Fibroblast of skin of left quadriceps (primary cell): Measurements from ENCODE around the gene LIN7A.
A peak's percentile ranks its signal among the peaks of the same experiment; 100 is the strongest.
"Not testable (repeated sequence)": the region's sequence is repeated elsewhere in the genome, so short reads cannot be mapped to it uniquely, and the experiment has no call there.

Experiments used
- DNase-seq, 2 experiments: peaks; one replicate each; pipeline ENCODE4 v3.0.0-alpha.2; 2013; ENCODE audit warnings: low read depth in 2 of 2

LIN7A gene

GRCh38 chr12:80811957-80812708, 125.6 kb downstream of the LIN7A start:
- DNase-seq: no peak

GRCh38 chr12:80810874-80811273, 126.9 kb downstream of the LIN7A start:
- no peak for DNase-seq

DNA sequence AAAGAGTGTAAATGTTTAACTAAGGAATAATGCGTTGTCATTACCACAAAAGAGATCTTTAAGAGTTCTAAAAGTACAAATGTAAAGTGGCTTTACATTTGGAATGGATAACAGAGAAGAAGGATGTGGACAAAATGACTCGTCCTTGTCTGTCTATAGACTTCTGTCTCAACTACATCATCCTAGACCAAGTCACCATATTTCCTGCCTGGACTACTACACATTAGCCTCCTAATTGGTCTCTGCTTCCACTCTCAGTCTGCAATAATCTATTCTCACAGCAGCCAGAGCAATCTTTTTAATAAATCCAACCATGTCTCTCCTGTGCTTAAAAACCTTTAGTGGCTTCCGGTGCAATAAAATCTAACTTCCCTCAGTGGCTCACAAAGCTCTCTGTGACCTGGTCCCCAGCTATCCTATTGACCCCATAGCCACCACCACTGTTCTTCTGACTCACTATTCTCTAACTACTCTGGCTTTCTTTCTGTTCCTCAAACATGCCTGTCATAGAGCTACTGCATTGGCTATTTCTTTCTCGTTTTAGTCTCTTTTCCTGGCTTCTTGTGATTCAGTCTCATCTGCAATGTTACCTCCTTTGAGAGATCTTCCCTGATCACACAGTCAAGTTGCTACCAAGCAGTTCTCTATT, 130.0 kb downstream of the LIN7A start:
- DNase-seq: no peak

DNA sequence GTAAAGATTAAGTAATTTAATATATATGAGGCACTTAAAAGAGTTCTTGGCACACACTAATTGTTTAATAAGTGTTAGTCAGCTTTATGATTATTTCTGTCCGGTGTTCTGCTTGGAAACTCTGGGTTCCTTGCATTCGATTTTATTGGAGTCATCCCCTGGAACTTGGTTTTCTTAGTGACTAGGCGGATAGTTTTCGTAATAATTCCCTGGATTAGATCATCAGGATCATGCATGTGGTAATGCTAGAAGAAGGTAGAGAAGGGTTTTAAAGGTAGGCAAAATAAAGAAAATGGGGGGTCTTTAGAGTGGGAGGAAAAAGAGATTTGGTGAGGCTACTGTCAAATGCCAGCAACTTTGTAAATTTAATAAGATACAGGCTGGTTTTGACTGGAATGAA, 132.6 kb downstream of the LIN7A start:
- no peak for DNase-seq

GRCh38 chr12:80802652-80803400, 134.9 kb downstream of the LIN7A start:
- no peak for DNase-seq

GRCh38 chr12:80798281-80798680, 139.5 kb downstream of the LIN7A start:
- DNase-seq: no peak

DNA sequence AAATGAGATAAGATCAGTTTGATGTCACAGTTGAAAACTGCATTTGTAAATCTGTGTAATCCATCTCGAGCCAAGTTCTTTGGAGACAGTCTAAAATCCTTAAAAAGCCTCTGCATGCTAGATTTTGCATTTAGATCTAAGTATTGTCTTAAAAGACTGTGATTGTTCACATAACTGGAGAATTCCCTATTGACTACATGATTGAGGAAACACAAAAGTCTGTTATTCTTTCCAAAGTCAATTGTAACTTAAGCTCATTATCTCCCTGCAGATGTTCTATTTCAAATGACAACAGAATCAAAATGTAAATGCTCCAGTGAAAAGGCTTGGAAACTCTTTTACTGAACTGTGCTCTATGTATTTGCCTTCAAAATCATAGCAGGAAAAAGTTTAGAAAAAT, 143.2 kb downstream of the LIN7A start:
- no peak for DNase-seq

DNA sequence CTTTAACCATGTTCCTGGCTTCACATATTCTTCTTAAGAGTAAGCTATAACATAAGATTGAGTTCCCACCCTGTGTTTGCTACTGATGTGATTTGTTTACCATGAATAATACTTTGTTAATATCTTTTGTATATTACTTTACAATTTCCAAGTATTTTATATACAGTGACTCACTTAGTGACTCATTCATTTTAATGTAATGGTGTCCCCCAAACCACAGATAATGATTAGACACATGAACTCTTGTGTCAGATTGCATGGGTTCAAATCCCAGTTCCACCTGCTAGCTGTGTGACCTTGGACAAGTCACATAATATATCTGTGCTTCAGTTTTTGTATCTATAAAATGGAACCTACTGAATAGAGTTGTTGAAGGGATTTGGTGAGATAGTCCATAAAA, 144.9 kb downstream of the LIN7A start:
- no peak for DNase-seq

- DNase-seq: no peak
Measured at GRCh38 chr12:80791863-80792262, 145.9 kb downstream of the LIN7A start.

DNA sequence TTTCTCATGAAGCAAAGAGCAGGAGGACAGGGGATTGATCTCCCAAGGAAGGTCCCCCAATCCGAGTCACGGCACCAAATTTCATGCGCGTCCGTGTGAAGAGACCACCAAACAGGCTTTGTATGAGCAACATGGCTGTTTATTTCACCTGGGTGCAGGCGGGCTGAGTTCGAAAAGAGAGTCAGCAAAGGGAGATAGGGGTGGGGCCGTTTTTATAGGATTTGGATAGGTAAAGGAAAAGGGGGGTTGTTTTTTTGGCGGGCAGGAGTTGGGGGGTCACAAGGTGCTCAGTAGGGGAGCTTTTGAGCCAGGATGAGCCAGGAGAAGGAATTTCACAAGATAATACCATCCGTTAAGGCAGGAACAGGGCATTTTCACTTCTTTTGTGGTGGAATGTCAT, 149.3 kb downstream of the LIN7A start:
- not testable (repeated sequence) for DNase-seq

DNA sequence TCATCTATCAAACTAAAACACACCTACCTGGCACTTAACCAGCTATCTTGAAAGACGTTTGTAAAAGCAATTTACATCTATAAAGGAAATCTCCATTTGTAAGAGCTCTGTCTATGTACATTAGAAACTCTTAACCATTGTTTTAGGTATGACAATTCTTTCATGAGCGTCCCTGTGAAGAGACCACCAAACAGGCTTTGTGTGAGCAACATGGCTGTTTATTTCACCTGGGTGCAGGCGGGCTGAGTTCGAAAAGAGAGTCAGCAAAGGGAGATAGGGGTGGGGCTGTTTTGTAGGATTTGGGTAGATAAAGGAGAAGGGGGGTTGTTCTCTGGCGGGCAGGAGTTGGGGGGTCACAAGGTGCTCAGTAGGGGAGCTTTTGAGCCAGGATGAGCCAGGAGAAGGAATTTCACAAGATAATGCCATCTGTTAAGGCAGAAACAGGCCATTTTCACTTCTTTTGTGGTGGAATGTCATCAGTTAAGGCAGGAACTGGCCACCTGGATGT, 154.7 kb downstream of the LIN7A start:
- DNase-seq: not testable (repeated sequence)

DNA sequence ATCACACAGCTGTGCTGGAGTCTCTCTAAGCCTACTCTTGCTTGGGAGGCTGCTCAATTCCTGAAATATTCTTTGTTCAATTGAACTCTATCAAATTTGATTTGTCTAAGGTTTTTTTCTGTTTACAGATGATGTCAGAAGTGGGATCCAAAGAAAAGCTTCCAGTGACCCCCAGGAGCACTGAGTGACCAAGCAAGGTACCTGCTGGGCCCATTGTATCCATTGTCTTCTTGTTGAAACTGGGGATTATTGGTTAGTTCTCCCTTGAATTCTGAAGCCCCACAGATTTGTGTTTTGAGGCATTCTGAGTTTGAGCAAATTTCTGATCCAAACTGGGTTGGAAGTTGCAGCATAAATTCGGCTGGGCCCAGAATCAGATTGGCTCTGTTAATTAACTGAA, 156.4 kb downstream of the LIN7A start:
- no peak for DNase-seq

DNA sequence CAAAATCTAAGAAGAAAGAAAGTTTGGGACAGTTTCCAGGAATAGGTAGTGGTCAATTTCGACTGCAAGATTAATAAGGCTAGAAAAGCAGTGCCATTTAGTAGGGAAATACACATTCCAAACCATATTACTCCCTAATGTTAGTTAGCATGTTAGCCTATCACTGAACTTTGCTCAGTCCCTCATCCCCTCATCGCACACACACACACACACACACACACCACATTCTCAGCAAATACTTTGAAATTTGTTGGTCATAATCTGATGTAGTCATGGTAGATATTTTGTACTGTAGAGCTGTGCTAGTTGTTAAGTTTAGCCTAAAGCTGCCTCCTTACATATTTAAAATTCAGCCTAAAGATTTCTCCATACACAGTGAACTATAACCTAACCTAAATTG, 157.0 kb downstream of the LIN7A start:
- no peak for DNase-seq

DNA sequence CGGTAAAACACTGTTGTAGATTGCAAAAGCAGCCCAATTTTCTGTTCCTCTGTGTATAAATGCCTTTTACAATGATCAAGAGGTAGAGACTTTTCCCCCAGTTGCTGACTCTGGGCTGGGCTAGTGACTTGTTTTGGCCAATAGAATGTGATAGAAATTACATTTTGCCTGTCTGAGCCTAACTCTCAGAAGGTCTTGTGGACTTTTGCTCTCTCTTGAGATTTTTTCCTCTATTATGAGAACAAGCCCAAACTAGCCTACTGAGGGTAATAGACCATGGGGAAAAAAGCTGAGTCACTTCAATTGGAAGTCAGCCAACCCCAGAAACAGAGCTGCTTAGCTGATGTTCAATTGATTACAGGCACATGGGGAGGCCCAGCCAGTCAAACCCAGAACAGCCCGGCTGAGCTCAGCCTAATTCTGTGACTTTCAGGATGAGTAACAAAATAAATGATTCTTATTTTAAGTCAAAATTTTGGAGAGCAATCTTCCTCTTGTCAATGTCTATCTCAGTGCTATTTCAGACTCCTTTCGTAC, 159.7 kb downstream of the LIN7A start:
- peak; percentile 95 for DNase-seq

- DNase-seq: no peak
Measured at GRCh38 chr12:80777587-80777986, 160.1 kb downstream of the LIN7A start.

DNA sequence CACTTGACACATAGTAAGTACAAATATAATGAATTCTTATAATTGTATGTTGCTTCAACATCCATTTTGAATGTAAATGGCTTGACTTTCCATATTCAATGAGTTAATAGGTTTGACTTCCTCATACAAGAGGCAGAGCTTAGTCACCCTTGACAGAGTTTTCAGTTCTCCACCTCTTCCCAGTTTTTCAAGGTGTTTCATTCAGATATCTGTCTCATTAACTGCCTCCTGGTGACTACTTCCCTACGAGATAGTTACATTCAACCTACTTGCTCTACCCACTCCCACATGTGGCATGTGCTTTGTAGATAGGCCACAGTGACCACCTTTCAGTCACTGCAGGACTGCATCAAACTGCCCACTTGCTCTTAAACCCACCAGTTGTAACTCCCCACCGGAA, 161.0 kb downstream of the LIN7A start:
- DNase-seq: no peak

GRCh38 chr12:80770958-80771357, 166.8 kb downstream of the LIN7A start:
- no peak for DNase-seq

- DNase-seq: no peak
Measured at GRCh38 chr12:80769553-80770140, 168.1 kb downstream of the LIN7A start.

DNA sequence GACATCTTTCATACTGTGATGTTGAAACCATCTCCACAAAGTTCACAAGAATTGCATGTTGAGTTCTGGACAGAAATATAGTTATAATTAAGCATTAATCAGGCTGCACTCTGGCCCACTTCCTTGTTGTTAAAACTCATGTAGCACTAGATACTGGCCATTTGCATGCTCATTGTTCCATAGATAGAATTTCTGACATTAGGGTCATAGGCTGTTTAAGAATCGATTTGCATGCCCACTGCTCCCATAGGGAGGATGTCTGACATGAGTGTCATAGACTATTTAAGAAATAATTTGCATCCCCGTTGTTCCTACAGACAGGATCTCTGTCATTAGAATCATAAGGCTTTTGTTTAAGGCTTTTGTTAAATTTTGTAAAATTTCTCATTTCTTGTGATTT, 170.8 kb downstream of the LIN7A start:
- no peak for DNase-seq

GRCh38 chr12:80766210-80766609, 171.5 kb downstream of the LIN7A start:
- no peak for DNase-seq

- peak; percentile 38 to 47 for DNase-seq
Measured at GRCh38 chr12:80763874-80764273, 173.9 kb downstream of the LIN7A start.

DNA sequence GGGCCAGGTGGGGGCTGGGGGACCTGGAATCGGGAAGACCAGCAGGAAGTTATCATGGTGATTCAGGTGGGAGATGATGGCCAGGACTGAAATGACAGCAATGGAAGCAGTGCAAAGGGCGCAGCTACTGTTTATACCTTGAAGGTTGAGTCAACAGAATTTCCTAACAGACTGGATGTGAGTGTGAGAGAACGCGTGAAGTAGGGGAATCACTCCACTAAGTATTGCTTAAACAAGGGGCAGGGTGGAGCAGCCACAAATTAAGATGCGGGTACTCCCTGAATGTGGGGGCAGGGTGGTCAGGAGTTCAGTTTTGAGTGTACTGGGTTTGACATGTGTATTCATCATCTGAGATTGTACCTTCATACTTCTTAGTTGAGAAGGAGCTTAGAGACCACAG, 175.9 kb downstream of the LIN7A start:
- no peak for DNase-seq
